Ishikawa (cell line): ENCODE measurements around the gene RYR3.

Experiments used
- CEBPB ChIP-seq: IDR thresholded peaks from 2 replicates; pipeline ENCODE4 v1.6.1; 2012
- CREB1 ChIP-seq: IDR thresholded peaks from 2 replicates; pipeline ENCODE4 v1.6.1; 2012; ENCODE audit warnings: low read depth
- EGR1 ChIP-seq: IDR thresholded peaks from 2 replicates; pipeline ENCODE4 v1.6.1; 2012
- EP300 ChIP-seq: IDR thresholded peaks from 2 replicates; pipeline ENCODE4 v1.6.1; 2012; ENCODE audit warnings: borderline replicate concordance
- FOXM1 ChIP-seq: IDR thresholded peaks from 2 replicates; pipeline ENCODE4 v1.6.1; 2012; ENCODE audit warnings: low read depth, borderline replicate concordance
- NFIC ChIP-seq: IDR thresholded peaks from 2 replicates; pipeline ENCODE4 v1.6.1; 2012
- RAD21 ChIP-seq: IDR thresholded peaks from 2 replicates; pipeline ENCODE4 v1.6.1; 2012; ENCODE audit warnings: low read depth
- TAF1 ChIP-seq: IDR thresholded peaks from 2 replicates; pipeline ENCODE4 v1.6.1; 2012; ENCODE audit warnings: low read depth, mild to moderate bottlenecking
- TCF12 ChIP-seq: IDR thresholded peaks from 2 replicates; pipeline ENCODE4 v1.6.1; 2012; ENCODE audit warnings: low read depth
- TEAD4 ChIP-seq: IDR thresholded peaks from 2 replicates; pipeline ENCODE4 v1.6.1; 2012
- YY1 ChIP-seq: IDR thresholded peaks from 2 replicates; pipeline ENCODE4 v1.6.1; 2012; ENCODE audit warnings: low read depth
- ZBTB7A ChIP-seq: IDR thresholded peaks from 2 replicates; pipeline ENCODE4 v1.6.1; 2012; ENCODE audit warnings: low read depth
- TF ChIP-seq, protein P1 (sequence below): IDR thresholded peaks from 2 replicates; pipeline ENCODE4 v1.6.1; 2012
- TF ChIP-seq, protein P2 (sequence below): IDR thresholded peaks from 2 replicates; pipeline ENCODE4 v1.6.1; 2012
- TF ChIP-seq, protein P3 (sequence below): IDR thresholded peaks from 2 replicates; pipeline ENCODE4 v1.6.1; 2012; ENCODE audit warnings: low read depth, mild to moderate bottlenecking

RYR3 gene

DNA sequence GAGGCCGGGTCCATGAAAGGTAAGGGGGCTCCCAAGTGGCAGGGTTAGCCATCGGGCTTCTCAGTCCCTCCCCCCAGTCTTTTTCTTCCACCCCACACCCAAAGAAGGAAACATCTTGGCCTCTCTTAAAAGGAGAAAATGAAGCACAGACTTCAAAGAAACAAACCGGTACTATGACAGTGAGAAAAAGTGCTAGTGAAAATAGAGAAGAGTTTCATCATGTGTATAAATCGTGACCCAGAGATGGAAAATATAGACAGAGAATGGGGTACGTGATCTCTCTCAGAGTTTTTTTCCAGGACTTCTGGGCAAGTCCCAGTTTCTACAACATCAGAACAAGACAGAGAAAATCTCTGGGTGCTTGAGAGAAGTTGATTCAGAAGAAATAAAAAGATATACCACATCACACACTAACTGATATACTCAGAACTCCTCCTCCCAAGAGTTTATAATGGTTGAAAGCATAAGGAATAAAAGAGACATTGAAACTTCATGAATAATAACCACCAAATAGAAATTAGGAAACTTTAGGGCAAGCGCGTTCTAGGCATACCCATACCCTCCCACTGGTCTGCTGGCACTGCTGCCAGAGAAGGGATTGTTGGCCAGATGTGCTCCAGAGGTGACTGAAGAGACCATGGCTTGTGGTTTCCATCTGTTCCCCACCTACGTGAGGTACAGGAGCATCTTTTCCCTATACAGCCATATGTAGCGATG lies 338.6 kb downstream of the RYR3 start:
- no peak for TF ChIP-seq ZBTB7A
- no peak for TF ChIP-seq RAD21
- no peak for TF ChIP-seq EP300

DNA sequence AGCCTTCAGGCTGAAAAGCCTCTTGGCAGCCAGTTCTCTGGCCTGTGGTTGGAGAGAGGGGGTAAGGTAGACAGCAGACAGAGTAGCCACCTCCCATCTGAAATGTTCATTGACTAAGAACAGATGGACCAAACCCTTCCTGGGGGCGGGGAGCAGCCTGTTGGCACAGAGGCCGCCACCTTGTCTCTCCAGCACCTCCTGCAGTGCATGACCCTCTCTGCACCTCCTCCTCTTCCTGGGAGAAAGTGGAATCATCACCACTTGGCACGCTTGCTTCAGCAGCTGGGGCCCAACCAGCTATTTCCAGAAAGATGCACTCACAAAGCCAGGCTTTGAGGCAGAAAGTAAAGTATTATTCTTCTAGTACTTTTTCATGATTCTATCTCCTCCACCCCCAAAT lies 344.1 kb downstream of the RYR3 start:
- TF ChIP-seq CEBPB (no peak), TAF1 (no peak), FOXM1 (no peak), CREB1 (no peak), EP300 (no peak), ZBTB7A (no peak), EGR1 (no peak), YY1 (no peak), TCF12 (no peak), NFIC (no peak), TEAD4 (no peak), RAD21 (no peak)
- TF ChIP-seq, protein P1, sequence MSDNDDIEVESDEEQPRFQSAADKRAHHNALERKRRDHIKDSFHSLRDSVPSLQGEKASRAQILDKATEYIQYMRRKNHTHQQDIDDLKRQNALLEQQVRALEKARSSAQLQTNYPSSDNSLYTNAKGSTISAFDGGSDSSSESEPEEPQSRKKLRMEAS, result no peak
- TF ChIP-seq, protein P2, sequence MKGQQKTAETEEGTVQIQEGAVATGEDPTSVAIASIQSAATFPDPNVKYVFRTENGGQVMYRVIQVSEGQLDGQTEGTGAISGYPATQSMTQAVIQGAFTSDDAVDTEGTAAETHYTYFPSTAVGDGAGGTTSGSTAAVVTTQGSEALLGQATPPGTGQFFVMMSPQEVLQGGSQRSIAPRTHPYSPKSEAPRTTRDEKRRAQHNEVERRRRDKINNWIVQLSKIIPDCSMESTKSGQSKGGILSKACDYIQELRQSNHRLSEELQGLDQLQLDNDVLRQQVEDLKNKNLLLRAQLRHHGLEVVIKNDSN, result no peak
- TF ChIP-seq, protein P3, sequence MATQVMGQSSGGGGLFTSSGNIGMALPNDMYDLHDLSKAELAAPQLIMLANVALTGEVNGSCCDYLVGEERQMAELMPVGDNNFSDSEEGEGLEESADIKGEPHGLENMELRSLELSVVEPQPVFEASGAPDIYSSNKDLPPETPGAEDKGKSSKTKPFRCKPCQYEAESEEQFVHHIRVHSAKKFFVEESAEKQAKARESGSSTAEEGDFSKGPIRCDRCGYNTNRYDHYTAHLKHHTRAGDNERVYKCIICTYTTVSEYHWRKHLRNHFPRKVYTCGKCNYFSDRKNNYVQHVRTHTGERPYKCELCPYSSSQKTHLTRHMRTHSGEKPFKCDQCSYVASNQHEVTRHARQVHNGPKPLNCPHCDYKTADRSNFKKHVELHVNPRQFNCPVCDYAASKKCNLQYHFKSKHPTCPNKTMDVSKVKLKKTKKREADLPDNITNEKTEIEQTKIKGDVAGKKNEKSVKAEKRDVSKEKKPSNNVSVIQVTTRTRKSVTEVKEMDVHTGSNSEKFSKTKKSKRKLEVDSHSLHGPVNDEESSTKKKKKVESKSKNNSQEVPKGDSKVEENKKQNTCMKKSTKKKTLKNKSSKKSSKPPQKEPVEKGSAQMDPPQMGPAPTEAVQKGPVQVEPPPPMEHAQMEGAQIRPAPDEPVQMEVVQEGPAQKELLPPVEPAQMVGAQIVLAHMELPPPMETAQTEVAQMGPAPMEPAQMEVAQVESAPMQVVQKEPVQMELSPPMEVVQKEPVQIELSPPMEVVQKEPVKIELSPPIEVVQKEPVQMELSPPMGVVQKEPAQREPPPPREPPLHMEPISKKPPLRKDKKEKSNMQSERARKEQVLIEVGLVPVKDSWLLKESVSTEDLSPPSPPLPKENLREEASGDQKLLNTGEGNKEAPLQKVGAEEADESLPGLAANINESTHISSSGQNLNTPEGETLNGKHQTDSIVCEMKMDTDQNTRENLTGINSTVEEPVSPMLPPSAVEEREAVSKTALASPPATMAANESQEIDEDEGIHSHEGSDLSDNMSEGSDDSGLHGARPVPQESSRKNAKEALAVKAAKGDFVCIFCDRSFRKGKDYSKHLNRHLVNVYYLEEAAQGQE, result no peak

DNA sequence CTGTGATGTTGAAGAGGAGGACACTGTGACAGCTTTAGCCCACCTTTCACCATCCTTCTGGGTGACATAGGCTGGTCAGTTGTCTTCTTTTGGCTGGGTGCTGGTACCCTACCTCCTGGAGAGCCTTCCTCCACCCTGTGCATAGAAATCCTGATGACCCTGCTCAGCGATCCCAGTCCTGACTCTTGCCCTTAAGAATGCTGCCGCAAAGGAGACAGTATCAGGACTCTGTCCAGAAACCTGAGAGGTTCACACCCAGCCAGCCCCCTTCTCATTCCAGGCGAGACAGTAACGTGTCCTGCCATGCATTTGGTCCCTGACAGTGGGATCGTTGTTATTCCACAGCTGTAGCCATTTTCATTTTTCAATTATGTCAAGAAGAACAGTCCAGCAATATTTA lies 344.7 kb downstream of the RYR3 start:
- TF ChIP-seq FOXM1 (no peak), EGR1 (no peak), RAD21 (no peak), ZBTB7A (no peak), TAF1 (no peak), EP300 (no peak), TEAD4 (no peak)
- TF ChIP-seq, protein P2, result no peak
- TF ChIP-seq, protein P3, result no peak

DNA sequence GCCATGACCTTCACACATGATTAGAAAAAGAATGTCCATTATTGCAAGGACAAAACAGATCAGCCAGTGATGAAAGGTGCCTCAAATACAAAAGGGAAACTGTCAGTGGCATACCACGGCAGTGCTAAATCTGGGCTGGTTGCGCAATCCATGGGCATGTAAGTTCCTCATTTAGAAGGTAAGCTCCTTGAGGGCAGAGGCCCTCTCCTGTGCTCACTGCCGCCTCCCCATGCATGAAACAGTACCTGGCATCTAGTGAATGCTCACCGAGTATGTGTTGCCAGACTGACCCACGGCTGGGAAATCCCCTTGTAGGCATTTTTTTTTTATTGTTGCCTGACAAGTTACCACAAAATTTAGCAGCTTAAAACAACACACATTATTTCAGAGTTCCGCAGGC lies 345.4 kb downstream of the RYR3 start:
- TF ChIP-seq EGR1 (no peak), ZBTB7A (no peak), CEBPB (peak; percentile 88), TCF12 (no peak), EP300 (no peak), TEAD4 (no peak), CREB1 (no peak)
- TF ChIP-seq, protein P3, result no peak

DNA sequence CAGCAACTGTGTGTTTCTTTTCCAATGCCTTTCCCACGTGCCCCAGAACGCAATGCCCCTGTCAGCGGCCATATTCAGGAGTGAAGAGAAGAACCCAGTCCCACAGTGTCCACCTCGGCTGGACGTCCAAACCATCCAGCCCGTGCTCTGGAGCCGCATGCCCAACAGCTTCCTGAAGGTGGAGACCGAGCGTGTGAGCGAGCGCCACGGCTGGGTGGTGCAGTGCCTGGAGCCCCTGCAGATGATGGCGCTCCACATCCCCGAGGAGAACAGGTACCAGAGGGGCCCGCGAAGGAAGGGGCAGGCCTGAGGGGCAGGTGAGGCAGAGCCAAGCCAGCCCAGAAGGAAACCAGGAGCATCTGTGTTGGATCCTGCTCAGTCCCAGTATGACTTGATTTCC lies 349.4 kb downstream of the RYR3 start:
- TF ChIP-seq CEBPB (no peak), EGR1 (no peak), RAD21 (no peak), YY1 (no peak), FOXM1 (no peak), TAF1 (no peak)
- TF ChIP-seq, protein P3, result no peak
- TF ChIP-seq, protein P2, result no peak
- TF ChIP-seq, protein P1, result no peak
